Tibial nerve (tissue), 4 donors: ENCODE results near the gene TMEM101. TPM values are rescaled to one million over a fixed set of nuclear protein-coding genes. Genes with fewer than 3 reads are reported as not detected.
"Not testable (repeated sequence)": the region's sequence is repeated elsewhere in the genome, so short reads cannot be mapped to it uniquely, and the experiment has no call there.

ENCODE experiments used
- DNase-seq, 2 donors: peaks; one replicate each; pipeline ENCODE4 v3.0.0-alpha.2; 2019; ENCODE audit warnings: low spot score in 2 of 2
- H3K27ac ChIP-seq, 4 donors: fragments of 200-600 bp; sonication (generic) in 3 of 4; one replicate each; pipeline ENCODE4 v1.5.1; 2017 to 2019; ENCODE audit warnings: mild to moderate bottlenecking in 1 of 4
- H3K27me3 ChIP-seq, 2 donors: fragments of 200-600 bp; sonication (generic) in 1 of 2; one replicate each; pipeline versions ENCODE4 v1.5.1 to v1.6.0; 2017 to 2019
- H3K36me3 ChIP-seq, 3 donors: fragments of 200-600 bp; sonication (generic); one replicate each; pipeline ENCODE4 v1.5.1; 2018 to 2019
- H3K4me1 ChIP-seq, 4 donors: fragments of 200-600 bp; sonication (generic) in 3 of 4; one replicate each; pipeline ENCODE4 v1.5.1; 2017 to 2019
- H3K4me3 ChIP-seq, 4 donors: fragments of 200-600 bp; sonication (generic) in 3 of 4; one replicate each; pipeline ENCODE4 v1.5.1; 2017 to 2019; ENCODE audit warnings: mild to moderate bottlenecking in 1 of 4, moderate library complexity in 1 of 4
- H3K9me3 ChIP-seq, 4 donors: fragments of 200-600 bp; sonication (generic) in 3 of 4; one replicate each; pipeline ENCODE4 v1.5.1; 2017 to 2019
- EP300 ChIP-seq, 2 donors: sonication (generic); formaldehyde crosslinking; IDR thresholded peaks; one replicate each; pipeline ENCODE4 v1.6.1; 2017; ENCODE audit warnings: antibody characterized with exemption in 2 of 2, mild to moderate bottlenecking in 1 of 2
- POLR2A ChIP-seq, 2 donors: fragments of 450-650 bp; IDR thresholded peaks; one replicate each; pipeline ENCODE4 v1.6.1; 2017; ENCODE audit warnings: antibody characterized with exemption in 2 of 2, mild to moderate bottlenecking in 2 of 2, moderate library complexity in 2 of 2
- WGBS, 2 donors: methylation state at CpG; one replicate each; pipeline ENCODE4 v1.1.5; 2018; 5-methylcytosine and 5-hydroxymethylcytosine counted together
- total RNA-seq, 4 donors: library from RNA; depleted of rRNA; stranded (reverse); fragments of >200 nt; gene quantifications; one replicate each; pipeline ENCODE4 v1.1.0, GENCODE V29; 2016
- TF ChIP-seq, protein P1 (sequence below), 5 experiments: fragments of 200-600 bp in 3 of 5; fragments of 450-650 bp in 2 of 5; sonication (generic) in 3 of 5; IDR thresholded peaks; one replicate each; pipeline ENCODE4 v1.5.1; 2016 to 2019; ENCODE audit warnings: antibody characterized with exemption in 5 of 5, mild to moderate bottlenecking in 3 of 5, moderate library complexity in 2 of 5

The TMEM101 gene
- total RNA-seq, 4 donors from 2014 or later = 28.6 to 41.2 (median 34.5) TPM

DNA sequence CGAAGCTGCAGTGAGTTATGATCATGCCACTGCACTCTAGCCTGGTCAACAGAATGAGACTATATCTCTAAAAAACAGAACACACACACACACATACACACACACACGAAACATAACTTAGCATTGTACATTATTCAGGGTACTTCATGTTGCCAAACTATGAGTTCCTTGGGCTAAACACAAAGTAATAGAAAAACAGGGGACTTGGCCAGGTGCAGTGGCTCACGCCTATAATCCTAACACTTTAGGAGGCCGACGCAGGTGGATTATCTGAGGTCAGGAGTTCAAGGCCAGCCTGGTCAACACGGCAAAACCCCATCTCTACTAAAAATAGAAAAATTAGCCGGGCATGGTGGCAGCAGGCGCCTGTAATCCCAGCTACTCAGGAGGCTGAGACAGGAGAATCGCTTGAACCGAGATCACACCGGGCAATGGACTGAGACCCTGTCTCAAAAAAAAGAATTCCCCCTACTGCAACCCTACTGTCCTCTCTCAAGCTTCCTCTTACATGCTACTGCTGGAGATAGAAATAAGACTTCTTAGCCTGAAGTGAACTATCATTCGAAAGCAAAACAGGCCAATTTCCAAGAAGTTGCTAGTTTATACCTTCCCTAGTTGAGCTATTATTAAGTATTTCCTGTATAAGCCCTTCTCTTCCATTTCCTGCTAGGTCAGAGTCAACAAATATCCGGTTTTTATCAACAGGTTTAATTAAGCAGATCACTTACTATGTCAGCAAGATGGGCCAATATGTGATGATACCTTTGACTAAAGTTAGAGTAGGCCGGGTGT lies 44.5 kb upstream of the TMEM101 start:
- WGBS, 2 donors = 90 to 95% methylated on average over 14 of the region's 14 CpGs
- no peak for DNase-seq
- H3K27ac ChIP-seq = no peak overlapping the region
- TF ChIP-seq POLR2A (IDR thresholded peaks at IDR 0.05) = no peak
- peaks cover 0 to 17% (median 0%) of the 10 kb centered on the region in 4 donors for H3K4me1 ChIP-seq
- no peaks in the 10 kb centered on the region for H3K9me3 ChIP-seq
- no peaks in the 10 kb centered on the region for H3K27me3 ChIP-seq
- no peak overlapping the region for H3K4me3 ChIP-seq
- H3K36me3 ChIP-seq = peaks cover 0 to 95% (median 4%) of the 10 kb centered on the region in 3 donors

DNA sequence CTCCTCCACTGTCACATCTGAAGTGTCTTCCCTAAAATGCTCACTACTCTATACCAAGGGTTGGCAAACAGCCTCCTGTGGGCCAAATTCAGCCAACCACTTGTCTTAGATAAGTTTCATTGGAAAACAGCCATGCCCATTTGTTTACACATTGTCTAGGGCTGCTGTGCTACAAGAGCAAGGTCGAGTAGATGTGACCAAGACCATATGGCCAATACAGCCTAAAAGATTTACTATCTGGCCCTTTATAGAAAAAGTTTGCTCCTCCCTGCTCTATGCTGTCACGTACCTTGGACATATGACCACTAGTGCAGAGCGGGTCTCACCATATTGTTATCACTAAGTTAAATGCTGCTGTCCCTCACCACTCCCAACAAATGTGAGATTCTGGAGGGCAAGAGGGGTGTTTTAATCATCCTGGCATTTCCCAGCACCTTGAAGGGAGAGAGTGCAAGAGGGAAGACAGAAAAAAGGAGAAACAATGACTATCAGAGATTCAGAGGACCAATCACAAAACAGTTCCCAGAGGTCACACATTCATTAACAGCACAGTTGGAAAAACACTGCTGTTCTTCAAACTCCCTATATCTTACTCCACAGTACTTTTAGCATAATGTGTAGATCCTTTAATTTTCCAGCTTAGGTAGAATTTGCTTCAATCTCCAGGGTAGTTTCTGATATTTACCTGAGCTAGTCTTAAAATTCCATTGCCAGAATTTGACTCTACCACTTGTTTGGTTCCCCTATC lies 38.5 kb upstream of the TMEM101 start:
- Histone ChIP-seq H3K4me3 (no peak overlapping the region), H3K36me3 (peaks cover 0 to 96% (median 15%) of the 10 kb centered on the region in 3 donors), H3K9me3 (no peaks in the 10 kb centered on the region), H3K27me3 (no peaks in the 10 kb centered on the region), H3K27ac (no peak overlapping the region), H3K4me1 (peaks cover 0 to 4% (median 0%) of the 10 kb centered on the region in 4 donors)
- no peak for DNase-seq
- WGBS, 2 donors = 59 to 68% methylated on average over 3 of the region's 3 CpGs
- TF ChIP-seq POLR2A (IDR thresholded peaks at IDR 0.05) (no peak), EP300 (IDR thresholded peaks at IDR 0.05) (no peak)
- TF ChIP-seq, protein P1, sequence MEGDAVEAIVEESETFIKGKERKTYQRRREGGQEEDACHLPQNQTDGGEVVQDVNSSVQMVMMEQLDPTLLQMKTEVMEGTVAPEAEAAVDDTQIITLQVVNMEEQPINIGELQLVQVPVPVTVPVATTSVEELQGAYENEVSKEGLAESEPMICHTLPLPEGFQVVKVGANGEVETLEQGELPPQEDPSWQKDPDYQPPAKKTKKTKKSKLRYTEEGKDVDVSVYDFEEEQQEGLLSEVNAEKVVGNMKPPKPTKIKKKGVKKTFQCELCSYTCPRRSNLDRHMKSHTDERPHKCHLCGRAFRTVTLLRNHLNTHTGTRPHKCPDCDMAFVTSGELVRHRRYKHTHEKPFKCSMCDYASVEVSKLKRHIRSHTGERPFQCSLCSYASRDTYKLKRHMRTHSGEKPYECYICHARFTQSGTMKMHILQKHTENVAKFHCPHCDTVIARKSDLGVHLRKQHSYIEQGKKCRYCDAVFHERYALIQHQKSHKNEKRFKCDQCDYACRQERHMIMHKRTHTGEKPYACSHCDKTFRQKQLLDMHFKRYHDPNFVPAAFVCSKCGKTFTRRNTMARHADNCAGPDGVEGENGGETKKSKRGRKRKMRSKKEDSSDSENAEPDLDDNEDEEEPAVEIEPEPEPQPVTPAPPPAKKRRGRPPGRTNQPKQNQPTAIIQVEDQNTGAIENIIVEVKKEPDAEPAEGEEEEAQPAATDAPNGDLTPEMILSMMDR (IDR thresholded peaks at IDR 0.05) = no peak

- no peak for DNase-seq
- 93 to 96% methylated on average over 9 of the region's 9 CpGs for WGBS, 2 donors
- H3K9me3 ChIP-seq = no peaks in the 10 kb centered on the region
- peaks cover 0 to 73% (median 11%) of the 10 kb centered on the region in 3 donors for H3K36me3 ChIP-seq
- H3K4me1 ChIP-seq = peaks cover 0 to 4% (median 2%) of the 10 kb centered on the region in 4 donors
- TF ChIP-seq, protein P1 (IDR thresholded peaks at IDR 0.05) = no peak
- TF ChIP-seq POLR2A (IDR thresholded peaks at IDR 0.05) = no peak
- no peak for TF ChIP-seq EP300 (IDR thresholded peaks at IDR 0.05)
- H3K27ac ChIP-seq = no peak overlapping the region
- no peaks in the 10 kb centered on the region for H3K27me3 ChIP-seq
- no peak overlapping the region for H3K4me3 ChIP-seq
Measured at GRCh38 chr17:44049294-44050060, 34.7 kb upstream of the TMEM101 start.

- not testable (repeated sequence) for DNase-seq, H3K9me3 ChIP-seq, H3K27me3 ChIP-seq, H3K27ac ChIP-seq, H3K4me3 ChIP-seq
- 98% methylated on average over 7 of the region's 7 CpGs for WGBS, 2 donors
- Histone ChIP-seq H3K4me1 (peaks cover 0 to 17% (median 7%) of the 10 kb centered on the region in 4 donors), H3K36me3 (peaks cover 0 to 49% (median 7%) of the 10 kb centered on the region in 3 donors)
Measured at GRCh38 chr17:44046893-44047292, 32.1 kb upstream of the TMEM101 start.

GRCh38 chr17:44045486-44045885 lies 30.7 kb upstream of the TMEM101 start:
- H3K4me1 ChIP-seq = peaks cover 0 to 25% (median 8%) of the 10 kb centered on the region in 4 donors
- H3K4me3 ChIP-seq = no peak overlapping the region
- no peaks in the 10 kb centered on the region for H3K27me3 ChIP-seq
- DNase-seq = no peak
- H3K36me3 ChIP-seq = peaks cover 0 to 35% (median 4%) of the 10 kb centered on the region in 3 donors
- no peak overlapping the region for H3K27ac ChIP-seq
- H3K9me3 ChIP-seq = no peaks in the 10 kb centered on the region
- WGBS, 2 donors = 82 to 87% methylated on average over 4 of the region's 4 CpGs
- TF ChIP-seq, protein P1 (IDR thresholded peaks at IDR 0.05) = no peak
- no peak for TF ChIP-seq POLR2A (IDR thresholded peaks at IDR 0.05)
